NOMO-1 treated with dmso at 0.1 percent for 144 hours (cell line): ENCODE results near the gene ARMCX4.
"Not testable (repeated sequence)": the region's sequence is repeated elsewhere in the genome, so short reads cannot be mapped to it uniquely, and the experiment has no call there.

Experiments
- DNase-seq: peaks from one replicate; lab custom pipeline; 2025; ENCODE audit not compliant: unreplicated experiment; lab: John Stamatoyannopoulos, UW

Gene ARMCX4

DNA sequence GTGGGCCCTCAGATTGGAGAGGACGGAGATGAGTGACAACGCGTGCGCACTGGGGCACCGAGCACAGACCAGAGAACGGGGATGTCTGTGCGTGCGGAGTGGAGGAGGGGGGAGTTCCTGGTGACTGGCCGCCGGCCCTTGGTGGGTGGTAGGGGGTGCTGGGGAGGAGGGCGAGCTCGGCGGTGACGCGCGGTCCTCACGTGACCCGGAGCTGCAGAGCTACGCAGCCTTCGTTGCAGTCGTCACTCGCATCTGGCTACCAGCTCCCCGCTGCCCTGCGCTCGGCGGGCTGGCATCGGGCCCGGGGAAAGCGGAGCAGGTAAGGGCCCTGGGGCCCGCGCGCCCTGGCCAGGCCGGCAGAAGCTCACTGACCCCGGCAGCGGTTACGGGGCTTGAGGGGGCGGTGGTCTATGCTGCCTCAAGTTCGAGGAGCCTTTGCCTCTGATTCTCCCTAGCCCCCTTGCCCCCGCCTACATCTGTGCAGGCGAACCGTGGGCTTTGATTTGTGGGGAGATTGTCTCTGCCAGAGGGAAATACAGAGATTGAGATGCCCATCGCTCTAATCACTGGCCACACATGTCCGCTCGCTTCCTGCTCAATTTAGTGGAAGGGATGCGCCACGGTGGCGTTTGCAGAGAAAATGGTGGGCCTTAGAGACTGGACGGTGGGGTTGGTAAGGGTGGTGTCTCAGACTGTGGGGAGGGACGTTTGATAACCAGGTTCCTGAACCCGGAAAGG is at the start of gene ARMCX4:
Gene ARMCX4 (plus strand): TSS at position 245 of the 738 bp plus-strand sequence. CDS start 3,134 bp downstream, outside the sequence.
- DNase-seq, result no peak

DNA sequence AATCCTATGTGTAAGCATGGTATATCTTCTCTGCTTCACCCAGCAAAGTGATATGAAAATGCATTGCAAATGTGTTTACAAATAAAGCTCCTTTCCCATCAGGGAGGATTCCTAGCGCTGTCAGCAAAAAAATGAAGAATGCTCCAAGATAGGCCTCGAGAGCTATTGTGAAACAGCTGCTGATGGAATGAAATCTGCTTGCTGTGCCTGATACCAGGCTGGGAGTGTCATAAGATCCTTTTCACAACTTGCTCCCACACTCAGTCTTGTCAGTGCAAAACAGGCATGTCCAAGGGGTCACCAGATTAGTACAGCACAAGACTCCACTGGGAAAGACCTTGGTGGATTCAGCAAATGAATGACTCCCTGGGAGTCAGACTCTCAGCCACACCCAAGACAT is 43.2 kb upstream of the ARMCX4 start:
- DNase-seq, result no peak

DNA sequence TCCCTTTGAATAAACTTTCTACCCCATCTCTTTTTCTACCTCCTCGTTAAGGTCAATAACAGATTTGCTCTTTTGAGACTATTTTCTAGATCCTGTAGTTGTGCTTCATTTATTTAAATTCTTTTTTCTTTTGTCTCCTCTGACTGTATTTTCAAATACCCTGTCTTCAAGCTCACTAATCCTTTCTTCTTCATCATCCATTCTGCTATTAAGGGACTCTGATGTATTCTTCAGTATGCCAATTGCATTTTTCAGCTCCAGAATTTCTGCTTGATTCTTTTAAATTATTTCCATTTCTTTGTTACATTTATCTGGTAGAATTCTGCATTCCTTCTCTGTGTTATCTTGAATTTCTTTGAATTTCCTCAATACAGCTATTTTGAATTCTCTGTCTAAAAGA is 36.0 kb upstream of the ARMCX4 start:
- DNase-seq, result no peak

DNA sequence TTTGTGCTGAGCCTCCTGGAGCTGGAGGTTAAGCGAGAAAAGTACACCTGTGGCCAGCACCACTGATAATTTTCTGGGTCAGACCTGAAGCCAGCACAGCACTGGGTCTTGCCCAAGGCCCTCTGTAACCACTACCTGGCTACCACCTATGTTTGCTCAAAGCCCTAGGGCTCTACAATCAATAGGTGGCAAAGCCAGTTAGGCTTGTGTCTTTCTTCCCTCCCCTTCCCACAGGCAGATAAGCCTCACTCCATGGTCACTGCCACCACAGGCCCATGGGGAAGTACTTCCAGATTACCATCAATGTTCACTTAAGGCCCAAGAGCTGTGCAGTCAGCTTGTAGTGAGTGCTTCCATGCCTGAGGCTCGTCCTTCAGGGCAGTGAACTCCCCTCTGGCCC is 35.2 kb upstream of the ARMCX4 start:
- no peak for DNase-seq

DNA sequence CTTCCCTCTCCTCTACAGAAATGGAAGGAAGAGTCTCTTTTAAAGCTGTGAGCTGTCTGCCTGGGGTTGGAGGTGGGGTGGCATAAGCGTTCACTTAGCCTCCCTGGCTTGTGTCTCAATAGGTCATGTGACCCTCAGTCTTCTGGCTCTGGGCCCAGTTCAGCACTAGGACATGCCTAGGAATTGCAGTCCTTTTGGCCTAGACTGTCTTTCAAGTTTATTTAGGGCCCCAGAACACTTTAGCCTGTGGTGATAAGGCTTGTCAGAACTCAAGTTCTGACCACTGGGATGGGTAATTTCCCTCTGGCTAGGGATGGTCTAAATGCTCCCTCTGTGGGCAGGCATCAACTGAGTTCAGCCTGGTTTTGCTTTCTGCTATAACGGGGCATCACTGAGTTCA is 34.3 kb upstream of the ARMCX4 start:
- DNase-seq, result no peak

DNA sequence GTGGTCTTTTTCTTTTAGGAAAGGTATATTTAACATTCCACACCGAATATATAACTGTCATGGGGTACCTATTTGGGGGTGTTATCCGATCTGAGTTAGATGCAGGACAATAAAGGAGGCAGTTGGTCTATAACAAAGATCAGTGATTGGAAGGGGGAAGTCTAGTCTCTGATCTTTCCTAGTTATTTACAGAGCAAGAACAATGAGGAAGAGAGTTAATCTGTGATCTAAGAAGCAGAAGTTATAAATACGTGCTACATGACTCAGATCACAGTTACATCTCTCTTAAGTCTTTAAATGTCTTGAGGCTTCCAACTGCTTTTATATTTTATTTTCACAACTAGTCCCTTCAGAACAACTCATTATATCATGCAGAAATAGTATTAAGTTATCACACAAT is 33.2 kb upstream of the ARMCX4 start:
- DNase-seq, result no peak

DNA sequence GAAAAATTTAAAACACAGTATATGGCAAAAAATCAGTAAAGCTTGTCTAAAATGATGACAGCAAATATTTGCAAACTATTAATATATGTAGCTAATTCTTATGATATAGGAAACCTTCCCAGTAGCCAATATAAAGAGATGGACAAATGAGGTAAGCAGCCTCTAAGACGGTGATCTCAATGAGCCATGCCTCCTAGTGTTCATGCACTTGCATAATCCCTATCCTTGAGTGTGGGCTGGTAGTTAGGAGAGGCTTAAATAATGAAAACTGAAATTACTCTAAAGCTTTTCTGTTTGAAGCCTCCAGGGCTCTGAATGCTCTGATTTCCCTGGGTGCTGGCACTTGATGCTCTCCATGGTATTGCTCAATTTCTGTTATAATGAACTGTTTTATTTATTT is 24.6 kb upstream of the ARMCX4 start:
- DNase-seq, result no peak

DNA sequence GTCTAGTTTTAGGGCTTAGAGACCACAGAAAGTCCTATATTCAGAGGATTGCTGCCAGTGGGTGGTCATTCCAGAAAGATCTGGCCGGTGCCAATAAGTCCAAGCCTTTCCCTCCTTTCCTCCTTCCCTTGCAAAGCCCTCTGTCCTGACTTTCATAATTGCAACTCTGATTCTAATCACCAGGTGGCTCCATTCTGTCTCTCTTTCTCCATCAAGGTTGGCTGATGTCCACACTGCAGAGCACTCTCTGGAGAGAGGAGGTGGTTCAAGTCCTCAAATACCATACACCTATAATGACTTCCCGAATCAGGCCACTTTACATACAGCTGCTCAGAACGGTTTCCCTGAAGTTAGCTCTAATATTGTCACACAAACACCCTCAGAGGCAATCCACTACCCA is 22.4 kb upstream of the ARMCX4 start:
- DNase-seq, result no peak

DNA sequence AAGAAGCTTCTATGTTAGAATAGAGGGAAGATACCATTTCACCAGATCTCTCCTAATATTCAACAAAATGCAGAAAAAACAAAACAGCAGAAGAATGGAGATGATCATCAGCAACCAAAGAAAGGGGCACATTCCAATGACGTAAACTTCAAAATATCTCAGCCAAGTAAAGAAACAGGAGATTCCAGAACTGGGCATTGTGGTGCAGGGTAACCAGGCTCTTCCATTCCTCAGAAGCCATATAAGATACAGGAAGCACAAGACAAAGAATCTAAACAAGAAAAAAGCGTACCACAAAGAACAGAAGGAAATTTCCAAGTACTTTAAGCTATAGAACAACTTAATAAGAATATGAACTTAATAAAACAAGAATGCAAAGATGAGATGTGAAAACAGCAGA is 6.9 kb upstream of the ARMCX4 start:
- DNase-seq, result no peak

DNA sequence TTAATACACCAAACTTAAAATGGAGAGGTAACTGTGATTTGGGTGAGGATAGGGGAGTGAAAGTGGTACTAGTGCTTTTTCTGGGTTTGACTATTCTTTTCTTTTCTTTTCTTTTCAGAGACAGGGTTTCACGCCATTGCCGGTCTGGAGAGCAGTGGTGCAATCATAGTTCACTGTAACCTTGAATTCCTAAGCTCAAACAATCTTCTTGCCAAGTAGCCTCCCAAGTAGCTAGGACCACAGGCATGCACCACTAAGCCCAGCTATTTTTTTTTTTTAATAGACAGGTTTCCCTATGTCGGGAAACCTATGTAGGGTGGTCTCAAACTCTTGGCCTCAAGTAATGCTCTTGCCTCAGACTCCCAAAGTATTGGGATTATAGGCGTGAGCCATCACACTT is 3.0 kb upstream of the ARMCX4 start:
- no peak for DNase-seq

DNA sequence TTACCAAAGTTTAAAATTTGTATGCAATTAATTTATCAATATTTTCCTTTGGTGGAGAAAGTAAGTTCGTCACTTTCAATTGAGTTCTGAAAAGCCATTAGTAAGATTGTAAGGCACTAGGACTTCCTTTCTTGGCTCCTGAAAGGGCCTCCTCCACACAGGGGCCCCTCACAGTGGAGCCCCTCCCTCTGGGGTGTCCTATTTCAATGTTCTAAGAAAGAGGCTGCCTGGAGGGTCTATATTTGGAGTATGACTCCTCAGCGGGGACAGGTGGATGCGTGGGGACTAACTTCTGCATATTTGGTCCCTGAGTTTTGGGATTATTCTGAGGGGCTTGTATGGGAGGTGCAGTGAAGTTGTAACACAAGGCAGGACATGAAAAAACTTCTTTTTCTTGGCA is 1.6 kb upstream of the ARMCX4 start:
- DNase-seq, result no peak

DNA sequence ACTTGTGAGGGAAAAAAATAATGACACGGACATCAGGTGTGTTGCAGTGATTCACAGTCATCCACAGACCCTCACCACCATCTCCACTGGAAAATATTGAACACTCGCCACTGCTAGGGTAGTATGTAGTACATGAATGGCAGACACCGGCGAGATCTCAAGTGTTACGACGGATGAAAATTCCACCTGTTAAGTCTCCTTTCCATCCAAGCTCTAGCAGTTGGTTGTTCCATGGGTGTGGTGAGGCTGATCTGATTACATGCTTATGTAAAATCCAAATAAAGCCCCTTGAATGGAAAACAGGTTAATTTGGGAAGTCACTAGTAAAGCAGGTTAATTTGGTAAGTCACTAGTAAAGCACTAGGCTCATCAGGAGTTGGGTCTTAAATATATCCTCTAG is 1.1 kb upstream of the ARMCX4 start:
- no peak for DNase-seq

DNA sequence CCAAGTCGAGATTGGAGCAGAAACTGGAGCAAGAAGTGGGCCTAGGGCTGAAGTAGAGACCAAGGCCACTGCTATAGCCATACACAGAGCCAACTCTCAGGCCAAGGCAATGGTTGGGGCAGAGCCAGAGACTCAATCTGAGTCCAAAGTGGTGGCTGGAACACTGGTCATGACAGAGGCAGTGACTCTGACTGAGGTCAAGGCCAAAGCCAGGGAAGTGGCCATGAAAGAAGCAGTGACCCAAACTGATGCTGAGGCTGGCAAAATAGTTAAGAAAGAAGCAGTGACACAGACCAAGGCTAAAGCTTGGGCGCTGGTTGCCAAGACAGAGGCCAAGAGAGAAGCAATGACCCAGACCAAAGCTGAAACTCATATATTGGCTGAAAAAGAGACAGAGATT is 3.5 kb downstream of the ARMCX4 start:
- no peak for DNase-seq

DNA sequence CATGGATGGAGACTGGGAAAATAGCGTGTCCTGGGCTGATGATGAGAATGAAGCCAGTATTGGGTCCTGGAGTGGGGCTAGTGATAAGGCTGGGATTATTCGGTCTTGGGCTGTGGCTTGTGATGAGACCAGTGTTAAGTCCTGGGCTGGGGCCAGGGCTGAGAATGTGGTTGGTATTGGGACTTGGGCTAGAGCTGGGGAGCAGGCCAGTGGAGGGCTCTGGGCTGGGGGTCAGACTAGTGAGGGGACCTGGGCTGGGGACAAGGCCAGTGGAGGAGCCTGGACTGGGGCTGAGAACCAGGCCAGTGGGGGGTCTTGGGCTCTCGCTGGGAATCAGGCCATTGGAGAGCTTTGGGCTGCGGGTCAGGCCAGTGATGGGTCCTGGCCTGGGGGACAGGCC is 6.7 kb downstream of the ARMCX4 start:
- no peak for DNase-seq

DNA sequence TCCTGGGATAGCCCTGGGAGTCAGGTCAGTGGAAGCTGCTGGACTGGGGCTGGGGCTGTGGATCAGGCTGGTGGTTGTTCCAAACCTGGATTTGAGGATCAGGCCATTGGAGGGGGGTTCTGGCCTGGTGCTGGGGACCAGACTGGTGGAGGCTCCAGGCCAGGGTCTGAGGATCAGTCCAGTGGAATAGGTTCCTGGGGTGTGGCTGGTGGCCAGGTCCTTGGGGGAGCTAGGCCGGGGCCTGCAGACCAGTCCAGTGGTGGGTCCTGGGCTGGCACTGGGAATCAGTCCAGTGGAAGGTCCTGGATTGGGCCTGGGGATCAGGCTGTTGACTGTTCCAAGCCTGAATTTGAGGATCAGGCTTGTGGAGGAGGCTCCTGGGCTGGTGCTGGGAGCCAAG is 8.0 kb downstream of the ARMCX4 start:
- DNase-seq, result no peak

DNA sequence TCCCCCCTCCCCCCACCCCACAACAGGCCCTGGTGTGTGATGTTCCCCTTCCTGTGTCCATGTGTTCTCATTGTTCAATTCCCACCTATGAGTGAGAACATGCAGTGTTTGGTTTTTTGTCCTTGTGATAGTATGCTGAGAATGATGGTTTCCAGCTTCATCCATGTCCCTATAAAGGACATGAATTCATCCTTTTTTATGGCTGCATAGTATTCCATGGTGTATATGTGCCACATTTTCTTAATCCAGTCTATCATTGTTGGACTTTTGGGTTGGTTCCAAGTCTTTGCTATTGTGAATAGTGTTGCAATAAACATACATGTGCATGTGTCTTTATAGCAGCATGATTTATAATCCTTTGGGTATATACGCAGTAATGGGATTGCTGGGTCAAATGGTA is 17.7 kb downstream of the ARMCX4 start:
- DNase-seq, result not testable (repeated sequence)

DNA sequence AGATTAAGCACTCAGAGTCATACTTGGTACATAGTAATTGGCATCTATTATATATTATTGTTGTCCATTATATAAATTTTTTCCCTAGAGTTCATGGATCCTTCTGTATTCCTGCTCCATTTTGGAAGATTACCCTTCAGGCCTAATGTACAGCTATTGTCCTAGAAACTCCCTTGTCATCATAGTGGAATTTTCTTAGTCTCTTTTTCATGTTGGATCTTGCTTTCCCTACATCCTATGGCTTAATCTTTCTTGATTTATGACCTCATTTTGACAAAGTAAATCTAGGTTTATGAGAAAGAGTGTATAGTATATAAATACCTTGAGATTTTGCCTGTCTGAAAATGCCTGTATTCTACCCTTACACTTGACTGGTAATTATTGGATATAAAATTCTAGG is 22.1 kb downstream of the ARMCX4 start:
- DNase-seq, result no peak

DNA sequence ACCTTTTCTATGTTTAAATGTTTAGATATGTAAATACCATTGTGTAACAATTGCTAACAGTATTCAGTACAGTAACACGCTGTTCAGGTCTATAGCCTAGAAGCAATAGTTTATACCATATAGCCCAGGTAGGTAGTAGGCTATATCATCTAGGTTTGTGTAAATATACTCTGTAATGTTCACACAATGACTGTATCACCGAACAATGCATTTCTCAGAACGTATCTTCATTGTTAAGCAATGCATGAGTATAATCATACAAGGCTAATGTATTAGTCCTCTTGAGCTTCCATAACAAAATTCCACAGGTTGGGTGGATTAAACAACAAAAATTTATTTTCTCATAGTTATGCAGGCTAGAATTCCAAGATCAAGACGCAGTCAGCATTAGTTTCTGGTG is 22.7 kb downstream of the ARMCX4 start:
- DNase-seq, result no peak

DNA sequence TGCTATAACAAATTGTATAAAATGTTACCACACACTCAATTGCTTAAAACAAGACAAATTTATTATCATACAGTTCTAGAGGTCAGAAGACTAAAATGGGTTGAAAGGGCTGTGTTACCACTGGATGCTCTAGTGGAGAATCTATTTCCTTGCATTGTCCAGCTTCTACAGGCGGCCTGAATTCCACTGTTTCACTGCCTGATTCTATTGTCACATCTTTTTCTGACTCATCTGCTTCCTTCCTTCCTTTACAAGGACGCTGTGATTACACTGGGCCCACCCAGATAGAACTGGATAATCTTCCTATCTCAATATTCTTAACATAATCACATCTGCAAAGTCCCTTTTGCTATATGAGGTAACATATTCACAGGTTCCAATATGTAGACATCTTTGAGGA is 45.7 kb downstream of the ARMCX4 start:
- DNase-seq, result no peak
